MM.1S (cell line): ENCODE data around the gene TSC22D4.

ENCODE experiments used
- CTCF ChIP-seq: fragments of 300-600 bp; sonication (generic); IDR thresholded peaks from 2 replicates; pipeline ENCODE4 v1.5.1; 2016; ENCODE audit warnings: antibody characterized with exemption, low read length, mixed read lengths
- EZH2 ChIP-seq: fragments of 300-600 bp; sonication (generic); optimal IDR thresholded peaks from 2 replicates; pipeline ENCODE3; 2017; ENCODE audit warnings: low read depth, mild to moderate bottlenecking, antibody characterized with exemption, low read length, mixed read lengths
- EZH2phosphoT487 ChIP-seq: fragments of 300-600 bp; sonication (generic); IDR thresholded peaks from 2 replicates; pipeline ENCODE4 v1.6.1; 2018; ENCODE audit warnings: antibody characterized with exemption, low read length

- TF ChIP-seq CTCF (no peak), EZH2 (no peak), EZH2phosphoT487 (no peak)
These were observed 23.8 kb downstream of the TSC22D4 start for GRCh38 chr7:100455206-100455605.
